OCI-M2 (cell line): Measurements from ENCODE around the gene MAGEB1.

ENCODE experiments used
- DNase-seq: peaks from one replicate; lab custom pipeline; 2025; ENCODE audit not compliant: unreplicated experiment; lab: John Stamatoyannopoulos, UW

The MAGEB1 gene, protein sequence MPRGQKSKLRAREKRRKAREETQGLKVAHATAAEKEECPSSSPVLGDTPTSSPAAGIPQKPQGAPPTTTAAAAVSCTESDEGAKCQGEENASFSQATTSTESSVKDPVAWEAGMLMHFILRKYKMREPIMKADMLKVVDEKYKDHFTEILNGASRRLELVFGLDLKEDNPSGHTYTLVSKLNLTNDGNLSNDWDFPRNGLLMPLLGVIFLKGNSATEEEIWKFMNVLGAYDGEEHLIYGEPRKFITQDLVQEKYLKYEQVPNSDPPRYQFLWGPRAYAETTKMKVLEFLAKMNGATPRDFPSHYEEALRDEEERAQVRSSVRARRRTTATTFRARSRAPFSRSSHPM

DNA sequence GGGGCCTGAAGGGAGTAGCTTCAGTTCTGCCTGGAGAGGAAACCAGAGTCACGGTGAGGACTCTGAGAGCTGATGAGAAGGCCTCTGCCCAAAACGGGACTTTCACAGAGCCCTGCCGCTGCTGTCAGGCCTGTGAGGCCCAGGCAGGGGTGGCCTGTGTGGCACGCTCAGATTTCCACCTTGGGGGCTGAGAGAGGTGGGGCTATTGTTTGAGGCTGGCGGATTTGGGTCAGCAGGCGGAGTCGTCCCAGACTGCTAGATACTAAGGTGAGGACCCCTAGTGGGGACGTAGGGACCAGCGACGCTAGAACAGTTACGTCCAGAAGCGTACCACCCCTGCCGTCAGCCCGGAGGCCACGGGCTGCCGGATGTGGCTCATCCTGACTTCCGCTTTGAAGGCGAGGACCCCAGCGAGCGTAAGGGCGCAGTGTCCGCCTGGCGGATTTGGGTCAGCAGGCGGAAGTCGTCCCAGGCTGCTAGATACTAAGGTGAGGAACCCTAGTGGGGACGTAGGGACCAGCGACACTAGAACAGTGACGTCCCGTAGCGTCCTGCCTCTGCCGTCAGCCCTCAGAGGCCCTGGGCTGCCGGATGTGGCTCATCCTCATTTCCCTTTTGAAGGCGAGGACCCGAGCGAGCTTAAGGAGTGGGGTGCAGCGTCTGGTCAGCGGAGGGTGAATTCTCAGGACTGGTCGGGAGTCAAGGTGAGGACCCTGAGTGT is at the start of gene MAGEB1:
TSS of gene MAGEB1 (plus strand) at position 378 of the 721 bp plus-strand sequence. CDS start 3,348 bp downstream, outside the sequence.
- DNase-seq = no peak

DNA sequence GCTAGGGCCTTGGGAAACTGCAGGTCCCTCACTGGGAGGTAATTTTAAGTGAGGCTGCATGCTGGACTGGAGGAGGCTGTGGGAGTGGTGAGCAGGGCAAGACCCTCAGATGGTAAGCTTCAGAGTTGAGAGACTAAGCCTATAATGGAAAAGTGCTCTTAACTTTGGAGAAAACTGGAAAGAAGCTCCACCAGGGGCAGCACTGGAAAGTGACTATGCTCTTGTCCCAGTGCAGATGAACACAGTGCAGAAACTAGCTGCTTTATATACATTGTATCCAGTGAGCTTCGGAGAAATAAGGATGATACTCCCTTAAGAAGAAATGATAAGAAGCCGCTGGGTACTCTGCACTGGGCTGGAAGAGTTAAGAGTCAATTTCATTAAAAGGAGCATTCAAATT is 34.8 kb upstream of the MAGEB1 start:
- DNase-seq = no peak

DNA sequence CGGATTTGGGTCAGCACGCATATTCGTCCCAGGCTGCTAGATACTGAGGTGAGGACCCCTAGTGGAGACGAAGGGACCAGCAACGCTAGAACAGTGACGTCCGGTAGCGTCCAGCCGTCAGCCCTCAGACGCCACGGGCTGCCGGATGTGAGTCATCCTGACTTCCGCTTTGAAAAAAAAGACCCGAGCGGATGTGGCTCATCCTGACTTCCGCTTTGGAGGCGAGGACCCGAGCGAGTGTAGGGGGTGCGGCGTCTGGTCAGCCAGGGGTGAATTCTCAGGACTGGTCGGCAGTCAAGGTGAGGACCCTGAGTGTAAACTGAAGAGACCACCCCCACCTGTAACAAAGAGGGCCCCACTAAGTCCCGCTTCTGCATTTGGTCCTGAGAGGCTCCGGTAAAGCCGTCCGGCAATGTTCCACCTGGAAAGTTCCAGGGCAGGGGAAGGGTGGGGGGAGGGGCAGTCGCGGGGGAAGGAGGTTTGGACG is 31.5 kb upstream of the MAGEB1 start, which contains the start of gene MAGEB2:
TSS of gene MAGEB2 (plus strand) at position 207 of the 487 bp plus-strand sequence. CDS start 3,018 bp downstream, outside the sequence.
- DNase-seq = no peak

DNA sequence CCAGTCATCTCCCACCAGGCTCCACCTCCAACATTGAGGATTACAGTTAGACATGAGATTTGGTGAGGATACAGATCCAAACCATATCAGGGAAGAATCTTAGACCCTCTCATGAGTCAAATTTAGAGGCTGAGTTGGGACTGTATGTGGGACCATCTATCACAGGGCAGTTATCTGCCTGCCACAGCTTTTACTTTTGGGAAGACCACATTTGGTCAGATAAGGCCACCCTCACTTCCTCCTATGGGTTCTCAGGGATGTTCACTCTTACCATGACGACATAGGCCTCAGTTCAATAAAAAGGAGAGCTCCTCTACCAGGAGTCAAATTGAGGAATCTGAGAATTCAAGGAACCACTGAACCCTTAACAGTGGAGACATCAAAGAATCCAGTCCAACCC is 29.5 kb upstream of the MAGEB1 start:
- DNase-seq = peak; percentile 33

DNA sequence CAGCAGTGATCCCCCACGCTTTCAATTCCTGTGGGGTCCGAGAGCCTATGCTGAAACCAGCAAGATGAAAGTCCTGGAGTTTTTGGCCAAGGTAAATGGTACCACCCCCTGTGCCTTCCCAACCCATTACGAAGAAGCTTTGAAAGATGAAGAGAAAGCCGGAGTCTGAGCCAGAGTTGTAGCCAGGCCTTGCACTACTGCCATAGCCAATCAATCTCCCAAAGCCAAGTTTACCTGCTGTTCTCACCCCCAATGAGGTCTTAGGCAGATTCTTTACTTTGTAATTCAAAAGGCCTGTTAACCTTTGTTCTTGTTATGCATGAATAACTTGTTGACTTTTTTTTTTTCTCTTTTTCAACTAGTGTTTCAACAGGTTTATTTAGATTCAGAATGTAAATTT is 27.6 kb upstream of the MAGEB1 start:
- DNase-seq = no peak

DNA sequence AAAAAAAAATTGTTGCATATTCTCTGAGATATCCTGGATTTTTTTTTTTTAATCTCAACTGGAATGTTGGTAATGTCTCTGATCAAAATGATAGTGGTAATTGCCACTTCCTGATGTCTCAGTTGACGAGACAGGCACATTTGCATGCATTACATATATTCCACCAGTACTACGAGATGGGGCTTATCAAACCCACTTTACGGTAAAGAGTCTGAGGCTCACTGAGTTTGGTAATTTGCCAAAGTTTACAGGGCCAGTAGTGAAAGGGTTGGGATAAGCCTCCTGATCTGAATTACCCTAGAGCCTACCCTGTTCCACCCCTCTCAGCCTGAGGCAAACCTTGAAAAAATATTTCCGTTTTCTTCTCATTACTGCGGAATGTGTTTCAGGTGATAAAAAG is 26.3 kb upstream of the MAGEB1 start:
- no peak for DNase-seq

DNA sequence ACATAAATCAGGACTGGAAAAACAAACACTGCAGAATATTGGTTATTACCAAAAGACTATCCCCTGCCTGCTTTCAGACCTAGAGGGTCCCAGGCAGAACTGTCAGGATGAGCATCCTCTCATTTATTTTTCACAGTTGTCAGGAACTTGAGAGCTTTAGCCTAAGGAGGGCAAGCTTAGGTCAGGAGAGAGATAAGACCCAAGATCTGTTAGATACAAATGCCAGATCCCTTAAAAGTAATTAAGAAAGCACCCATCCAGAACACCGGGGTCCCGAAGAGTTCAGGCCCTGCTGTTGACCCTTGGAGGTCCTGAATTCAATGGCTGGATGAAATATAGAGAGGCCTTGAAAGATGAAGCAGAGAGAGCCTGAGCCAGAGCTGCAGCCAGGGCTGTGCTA is 22.4 kb upstream of the MAGEB1 start:
- DNase-seq = no peak

DNA sequence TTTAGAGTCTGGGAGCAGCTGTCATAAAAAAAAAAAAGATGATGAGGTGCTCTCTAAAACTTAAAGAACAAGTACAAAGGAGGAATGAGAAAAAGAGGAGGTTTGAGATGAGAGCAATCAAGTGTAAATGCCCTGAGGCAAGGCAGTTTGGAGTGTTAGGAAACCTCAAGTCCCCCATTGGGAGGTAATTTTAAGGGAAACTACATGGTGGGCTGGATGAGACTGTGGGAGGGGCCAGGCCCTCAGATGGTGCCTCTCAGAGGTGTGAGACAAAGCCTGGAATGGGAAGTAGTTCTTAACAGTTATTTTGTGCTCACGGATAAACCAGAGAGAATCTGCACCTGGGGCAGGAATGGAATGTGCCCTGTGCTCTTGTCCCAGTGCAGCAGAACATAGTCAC is 18.4 kb upstream of the MAGEB1 start:
- DNase-seq = no peak

DNA sequence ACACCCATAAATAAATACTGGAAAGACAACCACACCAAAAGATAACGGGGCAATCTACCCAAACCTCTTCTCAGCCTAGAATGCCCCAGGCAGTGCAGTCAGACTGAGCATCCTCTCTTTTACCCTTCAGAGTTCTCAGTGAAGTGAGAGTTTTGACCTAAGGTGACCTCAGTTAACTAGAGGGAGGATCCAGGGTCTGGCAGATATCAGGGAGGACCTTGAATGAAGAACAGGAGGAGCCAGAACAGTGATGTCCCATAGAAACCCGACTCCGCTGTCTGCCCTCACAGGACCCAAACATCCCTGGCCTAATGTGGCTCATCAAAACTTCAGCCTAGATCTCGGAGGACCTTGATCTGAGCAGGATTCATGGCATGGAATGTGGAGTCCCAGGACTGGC is 16.6 kb upstream of the MAGEB1 start, which contains the start of gene MAGEB3:
TSS of gene MAGEB3 (plus strand) at position 263 of the 400 bp plus-strand sequence. CDS start 5,268 bp downstream, outside the sequence.
- no peak for DNase-seq

DNA sequence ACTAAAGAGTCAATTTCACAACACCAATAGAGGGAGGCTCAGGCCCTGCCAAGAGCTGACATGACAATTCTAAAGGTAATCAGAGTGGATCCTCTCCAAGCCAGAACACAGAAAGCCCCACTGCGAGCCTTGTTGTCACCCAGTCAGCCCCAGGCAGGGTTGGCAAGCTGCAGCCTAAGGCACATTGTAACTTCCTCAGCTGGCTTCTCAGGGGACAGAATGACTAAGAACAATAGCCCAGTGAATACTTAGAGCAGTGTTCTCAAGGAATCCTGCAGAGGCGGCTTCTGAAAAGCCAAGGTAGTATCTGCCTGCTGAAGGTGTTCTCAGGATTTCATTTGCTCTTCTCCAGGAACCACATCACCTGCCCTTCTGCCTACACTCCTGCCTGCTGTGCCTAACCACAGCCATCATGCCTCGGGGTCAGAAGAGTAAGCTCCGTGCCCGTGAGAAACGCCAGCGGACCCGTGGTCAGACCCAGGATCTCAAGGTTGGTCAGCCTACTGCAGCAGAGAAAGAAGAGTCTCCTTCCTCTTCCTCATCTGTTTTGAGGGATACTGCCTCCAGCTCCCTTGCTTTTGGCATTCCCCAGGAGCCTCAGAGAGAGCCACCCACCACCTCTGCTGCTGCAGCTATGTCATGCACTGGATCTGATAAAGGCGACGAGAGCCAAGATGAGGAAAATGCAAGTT is 5.1 kb upstream of the MAGEB1 start, which contains the start of gene MAGEB4:
TSS of gene MAGEB4 (plus strand) at position 277 of the 692 bp plus-strand sequence. CDS start at position 413, 136 bp downstream.
- no peak for DNase-seq

DNA sequence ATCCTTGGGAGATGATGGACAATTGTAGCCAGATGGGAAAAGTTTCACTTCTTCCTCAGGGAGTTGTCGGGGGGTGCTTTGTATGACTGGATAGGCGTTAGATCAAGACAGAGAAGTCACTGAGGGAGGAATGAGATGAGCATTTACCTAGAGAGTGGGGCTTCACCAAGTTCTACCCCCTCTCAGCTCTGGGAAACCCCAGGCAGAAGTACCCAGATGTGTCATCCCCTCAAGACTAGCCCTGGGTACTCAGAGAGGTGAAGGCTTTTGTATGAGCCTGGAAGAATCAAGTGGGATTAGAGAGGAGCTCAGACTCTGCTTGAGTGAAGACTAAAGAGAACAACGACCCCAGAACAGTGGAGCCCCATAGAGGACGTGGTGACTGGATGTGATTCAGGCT is 1.9 kb downstream of the MAGEB1 start:
- DNase-seq = no peak

DNA sequence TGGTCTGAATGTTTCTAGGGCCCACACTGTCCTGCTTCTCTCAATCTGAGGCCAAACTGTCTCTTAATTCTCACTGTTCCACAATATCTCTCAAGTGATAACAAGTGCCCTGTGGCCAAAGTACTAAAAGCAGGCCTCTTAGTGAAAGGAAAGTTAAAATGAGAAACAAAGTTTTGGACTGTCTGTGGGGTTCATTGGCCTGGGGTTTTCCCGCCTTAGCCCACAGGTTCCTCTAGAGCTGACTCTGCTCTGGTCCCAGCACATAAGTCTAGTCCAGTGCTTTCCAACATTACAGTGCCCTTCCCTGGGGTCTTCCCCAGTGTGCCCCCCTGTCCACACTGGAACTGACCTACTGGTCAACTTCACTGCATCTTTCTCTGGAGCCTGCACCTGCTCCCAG is 6.3 kb downstream of the MAGEB1 start:
- no peak for DNase-seq

DNA sequence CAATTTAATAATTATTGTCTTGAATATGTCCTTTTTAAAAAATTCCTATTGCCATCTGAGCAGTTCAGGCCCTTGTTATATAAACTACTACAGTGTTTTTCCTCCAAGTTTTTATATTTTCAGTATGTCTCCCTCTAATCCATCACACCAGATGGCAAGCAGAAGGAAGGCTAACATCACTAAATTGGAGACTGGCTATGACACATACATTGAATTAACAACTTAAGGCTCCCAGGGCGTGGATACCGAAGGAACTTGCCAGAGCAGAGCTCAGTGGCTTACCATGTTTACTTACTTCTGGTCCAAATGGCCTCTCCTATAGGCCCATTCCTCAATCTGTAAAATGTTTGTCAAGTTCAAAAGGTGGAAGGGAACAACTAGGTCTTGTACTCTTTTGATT is 13.0 kb downstream of the MAGEB1 start:
- DNase-seq = no peak

DNA sequence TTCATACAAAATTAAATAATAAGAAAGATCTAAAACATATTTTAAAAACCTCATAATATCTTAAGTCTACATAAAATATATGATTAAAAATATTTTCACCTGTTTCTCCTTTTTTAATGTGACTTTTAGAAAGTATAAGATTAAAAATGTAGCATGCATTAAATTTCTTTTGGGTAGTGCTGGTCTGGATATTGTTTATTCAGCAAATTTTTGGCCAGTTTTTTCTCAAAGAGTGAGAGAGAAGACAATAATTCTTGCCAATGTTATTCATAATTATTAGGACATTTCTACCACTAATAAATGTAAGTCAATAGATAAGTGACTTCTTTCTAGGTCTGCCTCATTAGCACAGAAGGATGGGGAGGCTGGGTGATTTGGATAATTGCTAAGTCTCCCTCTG is 14.1 kb downstream of the MAGEB1 start:
- no peak for DNase-seq

DNA sequence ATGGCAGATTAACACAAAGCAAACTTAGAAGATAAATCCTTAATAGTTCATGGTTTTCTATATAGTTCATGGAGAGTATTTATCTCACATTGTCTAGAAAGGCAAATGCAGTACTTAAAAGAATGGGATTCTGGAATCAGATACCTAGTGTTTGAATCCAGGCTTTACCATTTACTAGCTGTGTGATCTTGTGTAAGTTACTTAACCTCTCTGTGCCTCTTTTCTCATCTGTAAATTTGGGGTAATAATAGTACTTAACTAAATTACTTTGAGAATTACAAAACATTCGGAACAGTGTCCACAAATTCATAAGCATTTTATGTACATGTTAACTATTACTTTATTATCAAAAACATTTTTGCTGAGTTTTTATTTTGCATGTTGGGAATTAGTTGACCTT is 15.8 kb downstream of the MAGEB1 start:
- no peak for DNase-seq

DNA sequence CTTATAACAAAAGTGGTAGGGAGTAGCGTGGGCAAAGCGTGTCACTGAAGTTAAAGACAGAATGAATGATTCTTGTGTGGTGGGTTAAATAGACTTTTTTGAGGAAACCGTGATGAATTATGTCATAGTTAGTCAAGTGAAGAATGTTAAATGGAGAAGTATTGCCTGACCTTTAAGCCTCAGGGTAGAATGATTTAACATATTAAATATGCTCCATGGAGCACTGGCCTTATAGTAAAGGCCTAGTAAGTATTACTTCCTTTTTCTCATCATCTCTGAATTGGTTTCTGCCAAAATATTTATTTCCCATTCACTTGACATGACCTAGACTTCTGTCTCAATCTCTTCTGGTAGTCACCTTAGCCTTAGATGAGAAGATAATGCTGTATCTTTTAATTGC is 23.7 kb downstream of the MAGEB1 start:
- DNase-seq = no peak

DNA sequence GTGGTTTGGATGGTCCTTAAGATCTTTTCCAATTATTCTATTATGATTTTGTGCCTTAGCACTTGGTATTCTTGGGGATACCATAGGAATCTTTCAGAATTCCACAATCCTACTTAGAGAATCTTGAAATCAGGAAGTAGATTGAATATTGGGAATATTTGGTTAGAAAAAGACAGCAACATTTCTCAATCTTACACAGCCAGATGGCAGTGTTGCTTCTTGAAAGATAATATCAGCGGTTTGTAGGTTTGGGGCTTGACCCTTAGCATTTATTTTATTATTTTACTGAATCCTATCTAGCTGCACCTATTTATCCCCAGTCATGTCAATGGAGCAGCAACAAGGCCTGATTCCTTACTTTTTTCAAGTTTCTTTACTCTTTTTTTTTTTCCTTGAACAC is 28.6 kb downstream of the MAGEB1 start:
- DNase-seq = no peak

DNA sequence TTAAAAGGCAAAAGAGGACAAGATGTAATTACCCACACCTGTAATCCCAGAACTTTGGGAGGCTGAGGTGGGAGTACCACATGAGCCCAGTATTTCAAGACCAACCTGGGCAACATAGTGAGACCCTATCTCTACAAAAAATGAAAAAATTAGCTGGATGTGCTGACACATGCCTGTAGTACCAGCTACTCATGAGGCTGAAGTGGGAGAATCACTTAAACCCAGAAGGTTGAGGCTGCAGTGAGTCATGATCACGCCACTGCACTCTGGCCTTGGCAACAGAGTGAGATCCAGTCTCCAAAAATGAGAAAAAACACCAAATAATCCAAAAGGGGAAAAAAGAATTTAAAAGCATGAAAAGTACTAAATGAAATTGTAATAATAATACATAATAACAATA is 31.4 kb downstream of the MAGEB1 start:
- DNase-seq = no peak

DNA sequence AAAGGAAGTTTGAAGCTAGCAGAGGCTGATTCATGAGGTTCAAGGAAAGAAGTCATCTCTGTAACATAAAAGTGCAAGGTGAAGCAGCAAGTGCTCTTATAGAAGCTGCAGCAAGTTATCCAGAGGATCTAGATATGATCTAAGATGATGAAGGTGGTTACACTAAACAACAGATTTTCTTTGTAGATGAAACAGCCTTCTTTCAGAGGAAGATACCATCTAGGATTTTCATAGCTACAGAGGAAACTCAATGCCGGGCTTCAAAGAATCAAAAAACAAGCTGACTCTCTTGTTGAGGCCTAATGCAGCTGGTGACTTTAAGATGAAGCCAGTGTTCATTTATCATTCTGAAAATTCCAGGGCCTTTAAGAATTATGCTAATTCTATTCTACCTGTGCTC is 33.5 kb downstream of the MAGEB1 start:
- no peak for DNase-seq

DNA sequence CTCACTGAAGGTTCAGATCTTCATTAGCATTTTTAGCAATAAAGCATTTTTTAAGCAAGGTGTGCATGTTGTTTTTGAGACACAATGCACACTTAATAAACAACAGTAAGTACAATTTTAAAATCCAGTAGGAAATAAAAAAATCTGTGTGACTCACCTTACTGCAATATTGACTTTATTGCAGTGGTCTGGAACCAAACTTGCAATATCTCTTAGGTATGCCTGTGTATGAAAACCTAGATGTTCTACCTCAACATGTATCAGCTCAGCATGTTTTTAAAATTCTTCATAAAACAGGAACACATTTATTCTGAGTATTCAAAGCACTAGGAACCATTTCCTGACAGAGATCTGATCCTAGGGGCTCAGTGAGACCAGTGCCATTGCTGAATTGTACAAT is 35.6 kb downstream of the MAGEB1 start:
- DNase-seq = no peak

DNA sequence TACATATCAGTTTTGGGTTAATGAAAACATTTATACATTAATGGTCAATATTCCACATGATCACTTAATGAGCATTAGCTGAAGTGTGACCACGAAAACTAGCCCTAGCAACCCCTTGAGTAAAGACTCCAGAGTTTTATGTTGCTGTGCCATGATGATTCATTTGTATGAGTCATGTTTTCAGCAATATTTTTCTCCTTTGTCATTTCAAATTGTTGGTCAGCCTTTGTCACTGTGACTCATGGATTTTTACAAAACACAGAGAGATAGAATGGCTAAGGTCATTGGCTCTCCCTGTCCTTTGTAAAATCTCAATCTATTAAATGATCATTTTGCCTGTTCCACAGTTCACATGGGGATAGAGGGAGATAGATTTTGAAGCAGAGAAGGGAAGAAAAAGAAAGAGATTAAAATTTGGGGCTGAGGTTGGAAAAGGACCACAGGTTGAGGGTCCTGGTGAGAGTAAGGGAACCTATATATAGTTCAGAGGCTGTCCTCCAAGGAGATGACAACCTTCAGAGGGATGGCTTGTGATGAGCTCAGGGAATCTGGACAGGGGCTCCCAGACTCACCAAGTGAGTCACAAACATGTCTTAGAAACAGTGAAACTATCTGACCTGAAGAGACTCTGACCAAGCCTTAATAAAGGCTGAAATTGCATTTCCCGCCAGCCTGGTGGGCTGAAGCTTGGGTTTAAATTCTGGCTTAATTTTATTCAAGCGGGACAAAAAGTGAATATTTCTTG is 36.7 kb downstream of the MAGEB1 start:
- DNase-seq = peak; percentile 6
